GM12874 (cell line): ENCODE results near the gene POLN.

Experiments
- TF ChIP-seq, protein P1 (sequence below): IDR thresholded peaks from 2 replicates; pipeline ENCODE4 v1.5.1; 2011; ENCODE audit warnings: low read depth, mild to moderate bottlenecking, control low read depth, low read length, moderate library complexity; ENCODE audit not compliant: insufficient read depth

Gene POLN

DNA sequence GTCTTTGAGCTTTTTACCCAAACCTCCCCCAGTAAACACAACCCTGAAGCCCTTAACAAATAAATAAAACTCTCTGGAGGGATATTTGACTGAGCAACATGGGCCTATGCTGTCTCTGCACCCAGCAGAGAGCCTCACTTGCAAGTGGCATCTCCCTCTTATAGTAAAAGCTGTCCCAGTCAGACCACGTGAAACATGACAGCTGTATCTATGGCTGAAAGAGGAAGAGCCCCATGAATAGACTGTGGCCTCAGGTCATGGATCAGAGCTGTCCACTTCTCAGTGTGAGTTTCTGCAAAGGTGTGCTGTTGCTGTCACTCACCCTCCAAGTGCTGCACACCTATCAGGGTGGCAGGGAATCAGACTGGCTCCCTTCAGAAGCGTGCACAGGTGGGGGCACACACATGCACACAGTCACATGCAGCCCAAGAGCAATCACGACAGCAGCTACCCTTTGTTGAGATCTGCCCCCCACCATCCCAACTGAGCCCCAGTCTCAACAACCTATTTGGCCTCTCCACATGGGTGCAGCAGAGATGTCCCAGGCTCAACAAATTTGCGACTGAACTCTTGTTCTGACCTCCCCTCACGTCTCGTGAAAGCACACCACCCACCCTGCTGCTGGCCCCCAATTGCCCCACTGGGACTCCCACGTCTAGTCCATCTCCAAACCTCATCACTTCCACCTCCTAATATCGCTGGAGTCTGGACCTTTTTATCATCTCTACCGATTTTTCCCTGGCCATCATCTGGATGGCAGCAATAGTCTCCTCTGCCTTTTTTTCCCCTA lies 137.2 kb downstream of the POLN start:
- TF ChIP-seq, protein P1, sequence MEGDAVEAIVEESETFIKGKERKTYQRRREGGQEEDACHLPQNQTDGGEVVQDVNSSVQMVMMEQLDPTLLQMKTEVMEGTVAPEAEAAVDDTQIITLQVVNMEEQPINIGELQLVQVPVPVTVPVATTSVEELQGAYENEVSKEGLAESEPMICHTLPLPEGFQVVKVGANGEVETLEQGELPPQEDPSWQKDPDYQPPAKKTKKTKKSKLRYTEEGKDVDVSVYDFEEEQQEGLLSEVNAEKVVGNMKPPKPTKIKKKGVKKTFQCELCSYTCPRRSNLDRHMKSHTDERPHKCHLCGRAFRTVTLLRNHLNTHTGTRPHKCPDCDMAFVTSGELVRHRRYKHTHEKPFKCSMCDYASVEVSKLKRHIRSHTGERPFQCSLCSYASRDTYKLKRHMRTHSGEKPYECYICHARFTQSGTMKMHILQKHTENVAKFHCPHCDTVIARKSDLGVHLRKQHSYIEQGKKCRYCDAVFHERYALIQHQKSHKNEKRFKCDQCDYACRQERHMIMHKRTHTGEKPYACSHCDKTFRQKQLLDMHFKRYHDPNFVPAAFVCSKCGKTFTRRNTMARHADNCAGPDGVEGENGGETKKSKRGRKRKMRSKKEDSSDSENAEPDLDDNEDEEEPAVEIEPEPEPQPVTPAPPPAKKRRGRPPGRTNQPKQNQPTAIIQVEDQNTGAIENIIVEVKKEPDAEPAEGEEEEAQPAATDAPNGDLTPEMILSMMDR = no peak

GRCh38 chr4:2103843-2104547 lies 137.9 kb downstream of the POLN start:
- TF ChIP-seq, protein P1 = no peak

DNA sequence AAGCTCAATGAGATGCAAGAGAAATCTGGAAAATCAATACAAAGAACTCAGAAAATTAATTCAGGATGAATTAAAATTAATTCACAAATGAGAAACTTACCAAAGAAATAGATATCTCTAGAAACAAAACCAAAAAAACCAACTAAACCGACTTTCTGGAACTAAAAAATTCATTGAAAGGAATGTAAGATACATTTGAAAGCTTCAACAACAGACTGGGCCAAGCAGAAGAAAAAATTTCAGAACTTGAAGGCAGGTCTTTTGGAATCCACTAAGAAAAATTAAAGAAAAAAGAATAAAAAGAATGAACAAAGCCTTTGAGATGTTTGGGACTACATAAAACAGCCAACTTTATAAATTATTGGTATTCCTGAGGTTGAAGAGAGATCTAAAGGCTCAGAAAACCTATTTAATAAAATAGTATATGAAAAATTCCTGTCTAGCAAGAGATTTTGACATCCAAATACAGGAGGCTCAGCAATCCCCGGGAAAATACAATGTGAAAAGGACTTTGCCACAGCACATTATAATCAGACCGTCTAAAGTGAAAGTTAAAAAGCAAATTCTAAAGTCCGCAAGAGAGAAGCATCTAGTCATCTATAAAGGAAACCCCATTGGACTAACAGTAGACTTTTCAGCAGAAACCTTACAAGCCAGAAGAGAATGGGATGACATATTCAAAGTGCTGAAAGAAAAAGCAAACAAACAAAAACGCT lies 138.6 kb downstream of the POLN start:
- TF ChIP-seq, protein P1 = no peak

- TF ChIP-seq, protein P1 = no peak
Observed at GRCh38 chr4:2102045-2102883, 139.7 kb downstream of the POLN start.

DNA sequence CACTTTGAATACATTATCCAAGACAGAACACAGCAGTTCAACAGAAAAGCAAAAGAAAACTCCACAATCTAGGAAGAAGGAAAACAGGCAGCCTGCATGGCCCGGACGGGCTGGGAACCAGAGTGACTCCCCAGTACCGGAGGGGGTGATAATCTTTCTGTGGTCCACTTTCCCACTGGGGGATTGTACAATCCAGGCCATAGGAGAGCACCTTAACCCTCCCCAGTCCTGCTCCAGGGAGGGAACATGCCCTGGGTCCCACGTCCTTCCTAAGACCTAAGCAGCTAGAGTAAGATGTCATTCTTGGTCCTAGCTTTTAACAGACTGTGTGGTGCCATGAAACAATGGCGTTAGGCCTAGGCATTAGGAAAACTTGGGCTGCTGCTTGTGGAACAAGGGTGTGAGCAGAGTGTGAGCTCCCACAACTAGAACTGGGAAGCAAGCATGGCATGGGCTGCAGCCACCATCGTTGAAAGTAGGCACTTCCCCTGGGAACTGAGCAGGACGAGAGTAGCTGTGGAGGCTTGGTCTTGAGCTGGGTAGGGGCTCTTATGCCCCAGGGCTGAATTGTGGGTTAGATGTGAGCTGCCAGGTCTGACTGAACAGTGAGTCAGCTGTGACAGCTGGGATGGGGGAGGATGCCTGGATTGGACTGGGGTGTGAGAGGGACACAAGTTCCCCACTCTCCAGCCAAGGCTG lies 140.4 kb downstream of the POLN start:
- TF ChIP-seq, protein P1 = no peak

DNA sequence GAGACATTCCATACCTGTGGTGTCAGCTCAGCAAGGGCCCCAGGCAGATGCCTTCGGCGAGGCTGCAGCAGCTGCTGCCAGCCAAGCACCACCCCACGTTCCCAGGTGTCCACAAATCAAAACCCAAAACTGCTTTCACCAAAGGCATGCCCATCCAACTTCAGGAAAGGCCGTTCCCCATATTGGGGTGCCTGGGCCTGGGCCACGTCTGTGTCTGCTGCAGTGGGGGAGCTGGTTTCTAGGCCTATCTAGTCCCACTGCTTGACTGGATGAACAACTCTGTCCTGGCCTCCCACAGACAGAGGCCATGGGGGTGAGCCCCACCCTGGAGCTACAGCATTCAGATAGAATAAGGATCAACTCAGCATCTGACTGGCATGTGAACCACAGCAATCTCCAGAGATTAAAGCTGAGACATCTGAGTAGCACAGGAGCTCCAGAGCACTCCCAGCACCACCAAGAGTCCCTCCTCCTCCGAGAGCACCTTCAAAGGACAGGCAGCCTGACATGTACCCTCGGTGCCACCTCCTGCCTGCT lies 145.8 kb downstream of the POLN start:
- TF ChIP-seq, protein P1 = no peak
